Stimulated activated CD4-positive, alpha-beta T cell treated with anti-CD3 and anti-CD28 coated beads, Interleukin-4, amount 100 ng/mL, for 4 hours (primary cell): ENCODE results near the gene CUBN.

Experiments used
- DNase-seq, 2 experiments: peaks; one replicate each; pipeline ENCODE4 v3.0.0-alpha.2; 2020

Gene CUBN

GRCh38 chr10:17129741-17130140 lies at the start of gene CUBN:
Gene CUBN (minus strand): TSS chr10:17129811. CDS start chr10:17129765, 46 bp downstream.
- DNase-seq: no peak

GRCh38 chr10:17179002-17179401 lies 49.4 kb upstream of the CUBN start:
- DNase-seq: no peak

- no peak for DNase-seq
Measured at GRCh38 chr10:17178006-17178405, 48.4 kb upstream of the CUBN start.

GRCh38 chr10:17177014-17177413 lies 47.4 kb upstream of the CUBN start:
- no peak for DNase-seq

- DNase-seq: no peak
Measured at GRCh38 chr10:17176091-17176490, 46.5 kb upstream of the CUBN start.

GRCh38 chr10:17175551-17175950 lies 45.9 kb upstream of the CUBN start:
- DNase-seq: no peak

GRCh38 chr10:17174626-17175025 lies 45.0 kb upstream of the CUBN start:
- no peak for DNase-seq

GRCh38 chr10:17171141-17171641 lies 41.6 kb upstream of the CUBN start:
- no peak for DNase-seq

GRCh38 chr10:17169803-17170202 lies 40.2 kb upstream of the CUBN start:
- no peak for DNase-seq

- DNase-seq: no peak
Measured at GRCh38 chr10:17166699-17167098, 37.1 kb upstream of the CUBN start.

GRCh38 chr10:17162828-17163227 lies 33.2 kb upstream of the CUBN start:
- DNase-seq: no peak

- no peak for DNase-seq
Measured at GRCh38 chr10:17161775-17162174, 32.2 kb upstream of the CUBN start.

- DNase-seq: no peak
Measured at GRCh38 chr10:17157024-17157423, 27.4 kb upstream of the CUBN start.

- no peak for DNase-seq
Measured at GRCh38 chr10:17155826-17156225, 26.2 kb upstream of the CUBN start.

GRCh38 chr10:17154116-17154515 lies 24.5 kb upstream of the CUBN start:
- DNase-seq: no peak

GRCh38 chr10:17153321-17153720 lies 23.7 kb upstream of the CUBN start:
- no peak for DNase-seq

GRCh38 chr10:17151716-17152115 lies 22.1 kb upstream of the CUBN start:
- DNase-seq: no peak

GRCh38 chr10:17147884-17148489 lies 18.4 kb upstream of the CUBN start:
- DNase-seq: no peak

GRCh38 chr10:17146892-17147291 lies 17.3 kb upstream of the CUBN start:
- DNase-seq: no peak

- DNase-seq: no peak
Measured at GRCh38 chr10:17145239-17145638, 15.6 kb upstream of the CUBN start.

- peak; percentile 48 to 60 for DNase-seq
Measured at GRCh38 chr10:17144757-17145156, 15.1 kb upstream of the CUBN start.

GRCh38 chr10:17144032-17144431 lies 14.4 kb upstream of the CUBN start:
- DNase-seq: no peak

GRCh38 chr10:17143055-17143690 lies 13.6 kb upstream of the CUBN start:
- DNase-seq: no peak

- DNase-seq: no peak
Measured at GRCh38 chr10:17141504-17142229, 12.1 kb upstream of the CUBN start.
